T47D (cell line): ENCODE data around the gene ADGB.
"Not testable (repeated sequence)": the region's sequence is repeated elsewhere in the genome, so short reads cannot be mapped to it uniquely, and the experiment has no call there.

Source experiments
- DNase-seq, 2 experiments: peaks; one replicate each; pipeline versions ENCODE4 v3.0.0 to v3.0.0-alpha.2; 2011 to 2012; ENCODE audit warnings: low read depth in 1 of 2, low spot score in 1 of 2
- JUND ChIP-seq: IDR thresholded peaks from 2 replicates; pipeline ENCODE4 v1.6.1; 2012; ENCODE audit warnings: low read depth
- in situ Hi-C: cut with HindIII; loops from 2 replicates; pipeline ENCODE4 v1.10.0; 2016; ENCODE audit warnings: low sequenced_read_pairs, low pct_unique_long_range_greater_than_20kb

The ADGB gene

DNA sequence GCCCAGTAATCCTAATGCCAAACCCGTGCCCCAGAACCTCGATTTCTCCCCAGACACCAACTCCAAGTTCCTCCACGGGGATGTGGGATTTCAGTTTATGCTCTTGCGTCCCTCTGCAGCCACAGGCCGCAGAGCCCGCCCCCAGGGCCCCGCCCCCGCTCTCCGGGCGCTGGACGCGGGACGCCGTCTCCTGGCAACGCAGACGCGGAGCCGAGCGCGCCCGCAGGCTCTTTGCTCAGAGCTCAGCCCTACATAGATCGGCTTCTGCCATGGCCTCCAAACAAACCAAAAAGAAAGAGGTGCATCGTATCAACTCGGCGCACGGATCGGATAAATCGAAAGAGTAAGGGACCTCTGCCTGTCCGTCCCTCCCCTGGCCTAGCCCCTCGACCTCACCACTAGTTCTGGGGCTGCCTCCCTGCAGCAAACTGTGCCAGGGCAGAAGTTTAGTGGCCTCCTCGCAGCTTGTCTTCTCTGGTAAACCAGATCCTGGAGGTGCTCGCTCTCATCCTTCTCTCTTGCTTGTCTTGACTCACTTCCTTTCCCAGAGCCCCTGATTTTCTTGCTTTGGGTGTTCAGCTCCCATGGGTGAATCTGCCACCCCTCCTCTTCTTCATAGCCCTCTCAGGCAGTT is at the start of gene ADGB:
TSS of gene ADGB (plus strand) at position 201 of the 634 bp plus-strand sequence. CDS start at position 270, 69 bp downstream.
- in situ Hi-C loops: no loop called here
- no peak for TF ChIP-seq JUND
- DNase-seq: peak; percentile 30 to 55

- DNase-seq: no peak
- no peak for TF ChIP-seq JUND
- in situ Hi-C loops: no loop called here
Measured at GRCh38 chr6:146550911-146551310, 47.9 kb upstream of the ADGB start.

DNA sequence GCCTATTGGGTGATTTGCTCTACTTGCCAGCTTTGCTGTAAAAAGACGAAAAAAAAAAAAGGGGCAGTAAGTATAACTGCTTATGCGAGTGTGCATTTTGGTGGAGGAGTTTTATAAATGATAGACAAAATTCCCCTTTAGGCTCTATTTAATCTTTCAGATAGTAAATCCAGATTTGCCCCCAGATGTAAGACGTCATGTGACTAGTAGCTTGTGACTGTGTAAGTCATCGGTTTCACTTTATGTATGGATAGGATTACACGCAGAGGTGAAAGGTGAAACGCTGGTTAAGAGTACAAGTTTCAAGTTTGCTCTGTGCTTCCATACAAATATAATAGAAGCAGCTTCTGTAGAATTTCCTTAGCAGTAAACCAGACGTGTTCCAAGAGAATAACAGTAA is 47.2 kb upstream of the ADGB start:
- no peak for DNase-seq
- in situ Hi-C loops: no loop called here
- TF ChIP-seq JUND: no peak

- in situ Hi-C loops: no loop called here
- TF ChIP-seq JUND: no peak
- no peak for DNase-seq
Measured at GRCh38 chr6:146553377-146554135, 45.2 kb upstream of the ADGB start.

- no peak for TF ChIP-seq JUND
- DNase-seq: no peak
- in situ Hi-C loops: no loop called here
Measured at GRCh38 chr6:146560607-146561006, 38.2 kb upstream of the ADGB start.

DNA sequence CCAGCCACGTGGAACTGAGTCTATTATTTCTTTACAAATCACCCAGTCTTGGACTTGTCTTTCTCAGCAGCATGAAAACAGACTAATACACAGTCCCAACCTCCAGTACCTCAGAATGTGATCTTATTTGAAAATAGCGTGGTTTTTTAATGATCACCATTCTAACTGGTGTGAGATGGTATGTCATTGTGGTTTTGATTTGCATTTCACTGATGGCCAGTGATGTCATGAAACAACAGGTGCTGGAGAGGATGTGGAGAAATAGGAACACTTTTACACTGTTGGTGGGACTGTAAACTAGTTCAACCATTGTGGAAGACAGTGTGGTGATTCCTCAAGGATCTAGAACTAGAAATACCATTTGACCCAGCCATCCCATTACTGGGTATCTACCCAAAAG is 32.1 kb upstream of the ADGB start:
- in situ Hi-C loops, DNase-seq: not testable (repeated sequence)

- DNase-seq, in situ Hi-C loops: not testable (repeated sequence)
Measured at GRCh38 chr6:146568619-146569018, 30.2 kb upstream of the ADGB start.

GRCh38 chr6:146574211-146574610 is 24.6 kb upstream of the ADGB start:
- TF ChIP-seq JUND: no peak
- in situ Hi-C loops: no loop called here
- DNase-seq: no peak

- no peak for DNase-seq
- TF ChIP-seq JUND: no peak
- in situ Hi-C loops: no loop called here
Measured at GRCh38 chr6:146578054-146578453, 20.7 kb upstream of the ADGB start.

GRCh38 chr6:146581968-146582367 is 16.8 kb upstream of the ADGB start:
- DNase-seq: no peak
- TF ChIP-seq JUND: no peak
- in situ Hi-C loops: no loop called here

DNA sequence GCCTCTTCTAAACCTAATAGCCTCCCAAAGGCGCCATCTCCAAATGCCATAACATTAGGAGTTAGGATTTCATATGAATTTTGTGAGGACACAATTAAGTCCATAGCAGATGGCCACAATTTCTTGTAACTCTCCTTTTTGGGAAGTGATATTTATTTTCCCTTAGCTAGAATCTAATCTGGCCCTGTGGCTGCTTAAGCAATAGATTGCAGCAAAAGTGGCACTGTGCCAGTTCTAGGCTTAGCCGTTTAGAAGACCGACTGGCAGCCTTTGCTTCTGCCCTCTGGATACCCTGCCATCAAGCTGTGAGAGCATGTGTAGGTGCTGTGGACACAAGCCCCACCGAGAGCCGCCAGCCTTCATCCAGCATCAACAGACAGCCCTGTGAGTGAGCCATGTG is 15.9 kb upstream of the ADGB start:
- DNase-seq: no peak
- no peak for TF ChIP-seq JUND
- in situ Hi-C loops: no loop called here

DNA sequence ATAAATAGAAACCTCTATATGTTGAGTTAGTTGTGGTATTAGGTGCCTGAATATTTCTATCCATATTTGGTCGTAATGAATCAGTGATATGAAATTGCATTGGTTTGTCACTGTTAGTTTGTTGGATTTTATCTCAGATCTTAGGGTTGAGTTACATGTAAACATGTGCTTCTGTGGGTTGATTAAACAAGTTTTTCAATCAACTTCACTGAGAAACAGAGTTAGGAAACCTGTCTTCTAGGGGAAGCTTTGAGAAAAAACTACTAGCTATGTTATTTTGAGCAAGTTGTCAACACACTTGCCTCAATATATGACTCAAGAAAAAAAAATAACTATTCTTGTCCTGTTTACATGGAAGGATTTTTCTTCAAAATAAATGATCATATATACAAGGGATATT is 14.8 kb upstream of the ADGB start:
- no peak for DNase-seq
- no peak for TF ChIP-seq JUND
- in situ Hi-C loops: no loop called here

DNA sequence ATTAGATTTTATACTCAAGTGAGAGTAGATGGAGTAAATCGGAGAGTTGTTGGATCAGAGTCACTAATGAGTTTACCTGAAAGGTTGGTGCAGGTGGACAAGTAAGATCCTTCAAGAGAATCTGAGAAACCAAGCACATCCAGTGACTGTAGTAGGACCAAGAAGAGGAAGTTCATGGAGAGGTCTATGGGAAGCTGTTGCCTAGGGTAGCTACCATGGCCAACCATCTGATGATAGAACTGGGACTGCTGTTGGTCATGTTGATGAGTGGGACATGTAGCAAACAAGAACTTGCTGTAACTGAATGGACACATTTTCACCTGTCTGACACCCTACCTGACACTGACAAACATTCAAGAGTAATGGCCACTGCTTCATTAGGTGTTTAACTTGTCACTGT is 11.3 kb upstream of the ADGB start:
- in situ Hi-C loops: no loop called here
- DNase-seq: no peak
- no peak for TF ChIP-seq JUND

- in situ Hi-C loops: no loop called here
- no peak for DNase-seq
- no peak for TF ChIP-seq JUND
Measured at GRCh38 chr6:146590492-146590891, 8.3 kb upstream of the ADGB start.
